Suprapubic skin (tissue), 4 donors: ENCODE data around the gene LDB2.

Experiments used
- CTCF ChIP-seq, 2 donors: fragments of 200-600 bp in 1 of 2; fragments of 450-650 bp in 1 of 2; sonication (generic) in 1 of 2; IDR thresholded peaks; one replicate each; pipeline ENCODE4 v1.5.1; 2016 to 2019; ENCODE audit warnings: antibody characterized with exemption in 2 of 2, mild to moderate bottlenecking in 1 of 2, moderate library complexity in 1 of 2
- EP300 ChIP-seq: sonication (generic); formaldehyde crosslinking; IDR thresholded peaks from one replicate; pipeline ENCODE4 v1.6.1; 2017; ENCODE audit warnings: antibody characterized with exemption
- POLR2A ChIP-seq, 2 donors: fragments of 450-650 bp; IDR thresholded peaks; one replicate each; pipeline ENCODE4 v1.6.1; 2017; ENCODE audit warnings: antibody characterized with exemption in 2 of 2, mild to moderate bottlenecking in 2 of 2, moderate library complexity in 2 of 2
- POLR2AphosphoS5 ChIP-seq, 3 donors: sonication (generic); formaldehyde crosslinking; IDR thresholded peaks; one replicate each; pipeline ENCODE4 v1.6.1; 2017; ENCODE audit warnings: antibody characterized with exemption in 3 of 3

- no peak for TF ChIP-seq POLR2A (IDR thresholded peaks at IDR 0.05)
- TF ChIP-seq CTCF (IDR thresholded peaks at IDR 0.05): no peak
- no peak for TF ChIP-seq POLR2AphosphoS5 (IDR thresholded peaks at IDR 0.05)
- TF ChIP-seq EP300: no peak
Measured at GRCh38 chr4:16530688-16531635, 367.5 kb downstream of the LDB2 start.
